Measurements from ENCODE around the gene BMI1.
"Not testable (repeated sequence)": the region's sequence is repeated elsewhere in the genome, so short reads cannot be mapped to it uniquely, and the experiment has no call there.

Gene BMI1

DNA sequence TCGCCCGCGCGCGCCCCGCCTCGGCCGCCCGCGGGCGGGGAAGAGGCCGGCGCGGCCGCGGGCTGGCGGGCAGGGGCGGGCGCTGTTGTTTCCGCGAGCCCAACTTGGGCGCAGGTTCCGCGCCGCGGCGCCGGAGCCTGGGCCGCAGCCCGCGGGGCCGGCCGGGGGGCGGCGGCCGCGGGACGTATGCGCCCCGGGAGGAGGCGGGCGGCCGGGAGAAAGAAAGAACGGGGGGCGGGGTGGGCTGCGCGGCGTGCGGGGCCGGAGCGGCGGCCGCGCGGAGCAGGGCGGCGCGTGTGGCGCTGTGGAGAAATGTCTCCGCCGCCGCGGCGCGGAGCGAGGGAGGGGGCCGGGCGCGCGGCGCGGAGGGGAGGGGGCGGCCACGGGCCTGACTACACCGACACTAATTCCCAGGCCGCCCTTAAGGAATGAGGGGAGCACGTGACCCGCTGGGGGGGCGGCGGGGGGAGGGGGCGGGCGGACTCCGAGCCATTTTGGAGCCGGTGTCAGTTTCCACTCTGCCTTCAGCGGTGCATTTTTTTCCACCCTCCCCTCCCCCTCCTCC is at the start of gene BMI1:
Gene BMI1, plus strand, starts transcription at position 509 of the 565 bp plus-strand sequence. CDS start 5,351 bp downstream, outside the sequence.
- peak; percentile 68 for DNase-seq (ENCODE audit: low spot score)
- FAIRE-seq, result no peak

DNA sequence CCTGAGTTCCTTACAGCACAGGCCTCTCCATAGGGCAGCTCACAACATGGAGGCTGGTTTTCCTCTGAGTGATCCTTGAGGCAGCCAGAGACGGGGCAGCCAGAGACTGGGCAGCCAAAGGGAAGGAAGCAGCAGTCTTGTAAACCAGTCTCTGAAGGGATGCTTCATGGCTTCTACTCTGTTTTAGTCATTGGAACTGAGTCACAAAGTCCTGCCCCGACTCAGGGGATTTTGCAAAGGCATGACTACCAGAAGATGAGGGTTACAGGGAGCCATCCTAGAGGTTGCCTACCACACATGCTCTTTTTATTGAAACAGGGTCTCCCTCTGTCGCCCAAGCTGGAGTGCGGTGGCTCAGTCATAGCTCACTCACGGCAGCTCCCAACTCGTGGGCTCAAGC is 49.1 kb upstream of the BMI1 start:
- FAIRE-seq (no peak), DNase-seq (ENCODE audit: low spot score) (no peak)

DNA sequence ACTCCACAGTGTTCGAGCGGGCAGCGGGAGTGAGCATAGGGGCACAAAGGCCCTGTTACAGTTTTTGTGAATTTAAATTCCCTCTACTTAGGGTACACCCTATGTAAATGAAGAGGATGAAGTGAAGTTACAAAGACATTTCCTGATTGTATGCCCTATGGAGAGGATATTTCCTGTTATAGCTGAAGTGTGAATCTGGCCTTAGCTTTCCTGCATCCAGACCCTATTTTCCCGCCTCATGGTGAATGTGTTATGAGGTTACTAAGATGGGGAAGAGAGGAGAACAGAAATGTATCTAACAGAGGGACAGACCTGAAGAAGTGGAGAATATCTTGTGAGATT is 42.5 kb upstream of the BMI1 start:
- FAIRE-seq (no peak), DNase-seq (ENCODE audit: low spot score) (no peak)

DNA sequence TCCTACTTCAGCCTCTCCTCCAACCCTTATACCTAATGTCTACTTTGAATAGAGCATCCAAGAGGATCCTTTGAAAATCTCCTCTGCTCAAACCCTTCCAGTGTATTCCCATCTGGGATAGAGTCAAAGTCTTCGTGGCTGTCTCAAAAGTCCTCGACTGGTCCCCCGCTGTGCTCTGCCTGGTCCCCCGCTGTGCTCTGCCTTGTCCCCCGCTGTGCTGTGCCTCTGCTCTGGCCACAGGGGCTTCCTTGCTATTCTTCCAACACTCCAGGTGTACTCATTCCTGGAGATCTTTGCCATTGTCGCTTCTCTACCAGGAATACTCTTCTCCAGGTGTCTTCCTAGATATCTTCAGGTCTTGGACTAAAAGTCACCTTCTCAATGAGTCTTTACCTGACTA is 40.8 kb upstream of the BMI1 start:
- no peak for DNase-seq (ENCODE audit: low spot score)
- no peak for FAIRE-seq

DNA sequence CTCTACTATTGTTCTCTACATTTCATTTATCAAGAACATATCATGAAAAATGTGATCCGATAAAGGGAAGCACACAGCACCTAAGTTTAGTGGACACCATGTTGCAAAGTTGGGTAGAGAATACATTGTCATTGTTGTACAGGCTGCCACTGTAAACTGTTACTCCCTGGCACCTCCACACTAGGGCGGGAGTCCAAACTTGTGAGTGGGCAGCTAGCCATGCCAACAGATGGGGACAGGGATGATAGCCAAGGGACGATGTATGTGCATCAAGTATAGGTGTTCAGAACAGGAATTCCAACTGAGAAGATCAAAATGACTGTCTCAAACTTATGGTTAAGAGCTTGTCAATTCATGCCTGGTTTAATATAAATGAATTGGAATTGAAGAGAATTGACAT is 35.8 kb upstream of the BMI1 start:
- DNase-seq (ENCODE audit: low spot score) (no peak), FAIRE-seq (no peak)

DNA sequence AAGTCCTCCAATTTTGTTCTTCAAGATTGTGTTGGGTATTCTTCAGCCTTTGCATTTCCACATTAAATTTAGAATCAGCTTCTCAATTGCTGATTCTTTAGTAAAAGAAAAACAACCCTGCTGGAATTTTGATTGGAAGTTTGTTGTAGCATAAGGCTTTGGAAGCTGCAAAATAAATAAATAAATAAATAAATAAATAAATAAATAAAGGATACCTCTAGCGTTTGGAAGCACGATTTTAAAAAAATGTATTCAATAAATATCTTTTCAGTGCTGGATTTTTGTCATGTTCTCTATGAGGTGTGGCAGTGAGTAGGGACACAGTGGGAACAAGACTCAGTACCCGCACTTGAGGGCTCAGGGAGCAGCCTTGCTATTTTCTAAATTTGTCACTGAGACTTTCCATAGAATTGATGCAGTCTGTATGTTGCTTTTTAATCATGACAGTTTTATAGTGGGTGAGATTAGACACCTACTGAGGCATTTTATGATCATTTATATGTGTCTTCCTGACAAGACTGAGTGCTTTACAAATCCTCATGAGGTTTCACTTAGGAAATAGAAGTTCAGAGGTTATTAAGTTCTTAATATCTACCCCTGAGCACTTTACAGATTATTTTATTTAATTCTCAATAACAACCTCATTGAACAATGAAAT is 27.0 kb upstream of the BMI1 start:
- no peak for DNase-seq (ENCODE audit: low spot score)
- no peak for FAIRE-seq

DNA sequence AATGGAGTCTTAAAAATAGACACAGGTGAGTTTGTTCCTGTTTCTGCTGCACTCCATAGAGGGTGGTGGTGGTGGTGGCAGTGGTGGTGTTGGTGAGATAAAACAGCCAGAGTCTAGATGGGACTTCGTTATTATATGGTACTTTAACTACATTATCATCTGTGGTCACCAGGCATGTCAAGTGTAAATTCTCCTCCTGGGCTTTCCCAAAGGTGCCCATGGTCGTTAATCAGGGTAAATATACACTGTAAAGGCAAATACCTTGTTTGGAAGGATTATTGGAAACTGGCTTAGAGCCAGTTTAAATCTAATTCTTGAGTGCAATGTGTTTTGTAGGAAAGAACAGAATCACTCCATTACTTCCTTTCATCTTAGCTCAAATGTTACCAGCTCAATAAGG is 26.2 kb upstream of the BMI1 start:
- DNase-seq (ENCODE audit: low spot score) (no peak), FAIRE-seq (no peak)

DNA sequence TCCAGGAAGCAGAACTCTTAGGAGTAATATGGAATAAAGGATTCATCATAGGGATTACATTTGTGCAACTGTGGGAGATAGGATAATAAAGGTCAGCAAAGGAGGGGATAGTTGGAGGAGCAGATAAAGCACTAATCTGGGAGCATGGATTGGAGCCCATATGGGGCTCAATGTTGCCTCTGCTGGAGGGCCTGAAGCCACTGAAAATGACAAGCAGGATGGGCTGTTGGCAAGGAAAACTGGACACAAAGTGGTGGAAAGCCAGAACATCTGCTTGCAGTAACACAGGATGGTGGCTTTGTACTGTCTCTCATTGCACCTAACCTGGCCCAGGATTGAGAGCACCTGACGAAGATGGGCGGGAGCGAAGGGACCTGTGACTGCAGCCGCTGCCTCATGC is 19.7 kb upstream of the BMI1 start:
- DNase-seq (ENCODE audit: low spot score), result no peak
- no peak for FAIRE-seq

DNA sequence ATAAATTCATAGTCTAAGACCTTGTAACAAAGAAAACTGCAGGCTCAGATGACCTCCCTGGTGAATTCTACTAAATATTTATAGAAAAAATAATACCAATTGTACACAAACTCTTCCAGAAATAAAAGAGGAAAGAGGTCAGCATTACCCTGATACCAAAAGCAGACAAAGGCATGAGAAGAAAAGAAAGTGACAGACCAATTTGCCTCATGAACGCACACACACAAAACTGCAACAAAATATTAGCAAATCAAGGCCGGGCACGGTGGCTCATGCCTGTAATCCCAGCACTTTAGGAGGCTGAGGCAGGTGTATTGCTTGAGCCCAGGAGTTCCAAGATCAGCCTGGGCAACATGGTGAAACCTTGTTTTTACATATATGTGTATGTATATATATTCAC is 17.4 kb upstream of the BMI1 start:
- DNase-seq (ENCODE audit: low spot score) (no peak), FAIRE-seq (no peak)

DNA sequence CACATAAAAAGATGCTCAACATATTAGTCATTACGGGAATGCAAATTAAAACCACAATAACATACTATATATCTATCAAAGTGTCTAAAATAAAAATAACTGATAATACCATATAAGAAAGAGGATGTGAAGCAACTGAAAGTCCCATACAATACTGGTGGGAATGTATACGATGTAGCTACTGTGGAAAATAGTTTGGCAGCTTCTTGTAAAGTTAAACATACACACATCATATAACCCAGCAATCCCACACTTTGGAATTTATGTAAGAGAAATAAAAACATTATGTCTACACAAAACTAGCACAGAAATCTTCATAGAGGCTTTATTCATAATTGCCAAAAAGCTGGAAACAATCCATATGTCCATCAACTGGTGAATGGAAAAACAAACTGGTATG is 15.2 kb upstream of the BMI1 start:
- no peak for FAIRE-seq
- no peak for DNase-seq (ENCODE audit: low spot score)

DNA sequence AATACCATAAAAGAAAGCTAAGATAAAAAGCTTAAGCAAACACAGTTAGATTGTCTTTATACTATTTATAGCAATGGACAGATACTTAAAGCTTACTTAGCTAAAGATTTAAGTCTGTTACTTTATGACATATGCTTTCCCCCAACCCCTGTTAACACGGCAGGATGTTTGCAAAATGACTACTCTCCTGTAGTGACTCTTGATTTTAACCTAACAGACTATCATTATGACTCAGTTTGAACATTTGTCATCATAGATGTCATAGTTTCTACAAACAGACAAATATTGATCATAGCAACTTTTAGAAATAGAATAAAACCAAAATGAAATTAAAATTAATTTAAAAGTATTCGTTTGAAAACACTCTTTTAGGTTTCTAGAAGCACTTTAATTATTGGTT is 12.5 kb upstream of the BMI1 start:
- FAIRE-seq (no peak), DNase-seq (ENCODE audit: low spot score) (peak; percentile 60)

DNA sequence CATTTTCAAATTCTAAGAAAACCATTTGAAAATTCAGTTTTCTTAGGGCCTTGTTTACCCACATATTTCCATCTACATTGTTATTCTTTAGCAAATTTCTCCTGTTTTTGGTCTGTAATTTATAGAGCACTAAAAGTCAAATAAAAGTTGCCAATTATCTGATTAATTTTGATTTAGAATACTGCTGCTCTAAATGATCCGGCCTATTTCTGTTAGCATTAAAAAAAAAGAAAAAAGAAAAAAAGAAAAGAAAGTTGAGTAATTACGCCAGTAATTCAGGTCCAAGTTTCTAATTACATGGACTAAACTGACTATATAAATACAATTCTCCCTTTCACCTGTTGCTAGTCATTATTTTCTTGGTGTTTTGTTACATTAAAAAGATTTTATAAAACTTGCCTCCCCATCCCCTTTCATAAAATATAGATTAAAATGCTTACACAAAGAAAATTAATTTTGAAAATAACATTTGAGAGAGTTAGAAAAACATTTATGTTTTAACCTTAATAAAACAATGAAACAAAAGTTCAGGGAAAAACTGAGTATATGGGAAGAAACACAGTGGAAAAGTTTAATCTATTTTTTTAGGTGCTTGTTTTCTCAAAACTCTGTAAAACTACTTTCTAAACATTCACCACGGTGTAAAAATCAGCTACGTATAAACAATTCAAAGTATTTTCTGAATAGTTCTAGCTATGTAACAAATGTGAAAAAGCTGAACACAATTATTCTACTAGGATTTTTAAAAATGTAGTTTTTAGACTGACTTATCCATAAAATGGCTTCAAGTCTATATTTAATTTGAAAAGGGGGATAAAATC is 11.5 kb upstream of the BMI1 start:
- no peak for FAIRE-seq
- no peak for DNase-seq (ENCODE audit: low spot score)

DNA sequence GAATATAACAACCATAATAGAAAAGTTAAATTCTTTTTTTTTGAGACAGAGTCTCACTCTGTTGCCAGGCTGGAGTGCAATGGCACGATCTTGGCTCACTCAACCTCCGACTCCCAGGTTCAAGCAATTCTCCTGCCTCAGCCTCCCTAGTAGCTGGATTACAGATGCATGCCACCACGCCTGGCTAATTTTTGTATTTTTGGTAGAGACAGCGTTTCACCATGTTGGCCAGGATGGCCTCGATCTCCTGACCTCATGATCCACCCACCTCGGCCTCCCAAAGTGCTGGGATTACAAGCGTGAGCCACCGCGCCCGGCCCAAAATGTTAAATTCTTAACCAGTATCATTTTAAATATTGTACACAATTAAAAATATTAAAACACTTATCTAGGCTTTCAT is 10.9 kb upstream of the BMI1 start:
- FAIRE-seq; DNase-seq (ENCODE audit: low spot score): not testable (repeated sequence)

DNA sequence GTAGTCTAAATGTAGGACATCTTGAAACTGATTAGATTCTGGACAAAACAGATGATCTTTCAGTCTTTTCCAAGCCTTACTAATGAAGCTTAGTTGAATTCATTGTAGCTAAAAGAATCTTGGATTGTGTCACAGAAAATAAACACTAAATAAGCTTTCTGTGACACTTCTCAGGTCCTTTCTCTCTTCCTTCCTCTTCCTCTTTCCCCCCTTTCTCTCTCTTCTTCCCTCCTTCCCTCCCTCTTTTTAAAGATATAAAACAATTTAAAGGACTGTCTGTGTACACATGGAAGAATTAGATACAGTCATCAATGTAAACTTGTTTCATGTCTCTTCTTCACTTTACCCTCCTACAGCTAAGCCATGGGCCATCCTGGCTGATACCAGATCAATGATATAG is 10.0 kb upstream of the BMI1 start:
- DNase-seq (ENCODE audit: low spot score) (no peak), FAIRE-seq (no peak)

DNA sequence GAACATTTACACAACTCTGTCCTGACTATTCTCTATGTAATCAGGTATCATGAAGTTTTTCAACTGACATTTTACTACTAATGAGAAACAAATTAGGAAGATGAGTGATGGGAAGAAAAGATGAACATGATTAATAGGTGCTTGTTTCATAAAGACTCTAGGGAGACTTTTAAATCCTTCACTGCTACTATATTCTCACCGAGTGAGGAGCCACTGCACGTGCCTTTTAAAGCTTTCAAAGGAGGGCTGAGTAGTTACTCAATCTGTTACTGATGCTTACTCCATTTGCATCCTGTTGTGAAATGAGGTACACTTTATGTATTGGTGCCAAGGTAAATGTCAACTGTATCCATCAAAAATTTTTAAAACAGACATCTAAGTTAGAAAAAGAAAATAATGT is 6.0 kb upstream of the BMI1 start:
- FAIRE-seq (no peak), DNase-seq (ENCODE audit: low spot score) (no peak)

DNA sequence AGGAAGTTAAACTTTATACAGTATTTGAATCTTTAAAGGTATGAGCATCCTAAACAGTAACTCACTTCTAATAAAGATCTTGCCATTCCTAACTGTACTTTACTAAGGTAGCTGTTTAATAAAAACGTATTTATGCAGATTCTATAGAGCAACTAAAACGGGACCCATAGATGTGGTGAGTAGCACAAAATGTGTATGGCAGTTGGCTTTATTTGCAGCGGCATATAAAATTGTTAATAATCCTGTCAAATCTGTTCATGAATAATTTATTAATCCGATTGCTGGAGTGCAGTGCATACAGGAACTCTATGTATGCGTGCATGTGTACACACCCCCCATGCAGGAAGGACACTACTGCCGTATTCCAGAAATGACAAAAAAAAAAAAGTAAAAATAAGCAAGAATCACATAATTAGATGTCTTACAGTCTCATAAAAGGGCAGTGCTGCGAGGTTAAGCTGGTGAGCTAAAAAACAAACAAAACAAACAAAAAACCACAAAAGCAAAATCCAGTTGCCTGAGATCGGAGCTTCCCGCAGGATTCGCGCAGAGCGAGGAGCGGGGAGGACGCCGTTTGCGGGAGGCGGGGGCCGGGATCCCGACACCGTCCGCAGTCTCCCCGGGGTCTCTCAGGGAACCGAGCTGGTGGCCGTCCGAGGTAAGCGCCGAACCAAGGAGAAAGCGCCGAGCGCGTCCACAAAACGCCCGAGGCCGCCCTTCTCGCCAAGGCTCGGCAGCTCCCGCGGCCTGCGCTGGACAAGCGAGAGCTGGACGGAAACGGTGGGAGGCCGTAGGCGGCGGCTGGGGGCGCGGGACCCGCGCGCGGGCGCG is 5.2 kb upstream of the BMI1 start:
- FAIRE-seq (peak; percentile 38), DNase-seq (ENCODE audit: low spot score) (no peak)

DNA sequence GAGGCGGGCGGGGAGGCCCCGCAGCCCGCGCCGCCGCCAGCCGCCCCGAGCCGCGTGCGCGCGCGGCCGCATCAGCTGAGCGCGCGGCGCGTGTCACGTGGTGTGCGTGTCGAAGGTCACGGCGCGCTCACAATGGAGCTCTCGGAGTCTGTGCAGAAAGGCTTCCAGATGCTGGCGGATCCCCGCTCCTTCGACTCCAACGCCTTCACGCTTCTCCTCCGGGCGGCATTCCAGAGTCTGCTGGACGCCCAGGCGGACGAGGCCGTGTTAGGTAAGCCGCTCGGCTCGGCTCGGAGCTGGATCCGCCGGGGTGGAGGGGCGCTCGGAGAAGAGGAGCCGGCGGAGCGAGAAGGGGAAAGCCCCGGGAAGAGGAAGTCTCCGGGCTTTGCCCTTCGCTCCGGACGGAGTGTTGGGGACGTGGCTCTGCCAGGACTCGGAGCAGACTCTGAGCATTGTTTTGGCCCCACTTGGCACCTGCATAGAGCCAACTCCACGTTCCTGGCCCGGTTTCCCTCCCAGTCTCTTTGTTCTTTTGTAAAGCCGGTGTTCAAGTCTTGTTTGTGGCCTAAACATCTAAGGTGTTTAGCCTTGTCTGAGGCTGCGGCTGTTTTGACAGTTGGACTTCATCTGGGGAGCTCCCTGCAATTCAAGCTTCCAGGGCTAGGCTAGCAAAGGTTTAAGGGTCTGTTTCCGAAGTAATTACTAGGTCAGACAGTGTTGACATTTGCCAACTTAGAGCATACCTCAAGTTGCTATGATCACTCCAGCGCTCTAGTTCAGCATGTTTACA is 4.4 kb upstream of the BMI1 start, which contains the start of gene COMMD3:
Gene COMMD3, plus strand, starts transcription at position 103 of the 790 bp plus-strand sequence. Its CDS starts 30 bp downstream, at position 133.
- FAIRE-seq, result no peak
- peak; percentile 61 for DNase-seq (ENCODE audit: low spot score)

DNA sequence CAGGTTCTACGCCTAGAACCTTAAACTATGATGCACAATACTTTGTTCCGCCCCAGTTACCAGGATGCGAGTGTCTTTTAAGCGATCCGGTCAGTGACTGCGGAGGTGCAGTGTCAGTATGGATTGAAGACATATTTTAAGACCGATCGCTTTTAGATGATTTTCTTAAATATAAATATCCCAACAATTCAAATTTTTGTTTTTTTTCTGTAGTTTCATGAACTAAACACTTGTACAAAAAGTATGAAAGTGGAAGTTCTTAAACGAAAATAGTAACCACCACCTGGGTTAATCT is 3.9 kb upstream of the BMI1 start:
- DNase-seq (ENCODE audit: low spot score) (no peak), FAIRE-seq (peak; percentile 62)

DNA sequence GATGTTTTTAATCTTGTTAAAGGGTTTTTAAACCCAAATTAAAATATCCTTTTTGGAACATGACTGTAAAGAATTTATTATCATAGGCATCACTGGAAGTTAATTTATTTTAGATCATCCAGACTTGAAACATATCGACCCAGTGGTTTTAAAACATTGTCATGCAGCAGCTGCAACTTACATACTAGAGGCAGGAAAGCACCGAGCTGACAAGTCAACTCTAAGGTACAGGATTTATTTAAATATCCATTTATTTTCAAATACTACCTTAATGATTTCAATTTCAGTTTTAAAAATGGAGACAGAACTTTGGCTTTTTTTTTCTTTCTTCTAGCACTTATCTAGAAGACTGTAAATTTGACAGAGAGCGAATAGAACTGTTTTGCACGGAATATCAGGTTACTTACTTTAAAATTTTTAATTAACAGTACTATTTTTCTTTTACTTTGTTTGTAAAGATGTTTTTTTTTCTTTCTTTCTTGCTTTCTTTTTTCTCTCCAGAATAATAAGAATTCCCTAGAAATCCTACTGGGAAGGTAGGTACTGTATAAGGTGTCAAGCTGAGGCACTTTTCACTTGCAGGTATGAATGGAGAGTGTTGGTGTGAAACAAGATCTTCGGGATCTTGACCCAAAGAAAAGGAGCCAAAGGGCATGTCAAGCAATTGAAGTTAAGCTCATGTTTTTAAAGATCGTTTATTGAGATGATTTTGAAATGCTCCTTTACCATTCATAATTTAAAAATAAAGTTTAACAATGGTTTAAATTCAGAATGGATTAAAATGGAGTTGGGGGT is 2.9 kb upstream of the BMI1 start:
- FAIRE-seq, result no peak
- DNase-seq (ENCODE audit: low spot score), result no peak

DNA sequence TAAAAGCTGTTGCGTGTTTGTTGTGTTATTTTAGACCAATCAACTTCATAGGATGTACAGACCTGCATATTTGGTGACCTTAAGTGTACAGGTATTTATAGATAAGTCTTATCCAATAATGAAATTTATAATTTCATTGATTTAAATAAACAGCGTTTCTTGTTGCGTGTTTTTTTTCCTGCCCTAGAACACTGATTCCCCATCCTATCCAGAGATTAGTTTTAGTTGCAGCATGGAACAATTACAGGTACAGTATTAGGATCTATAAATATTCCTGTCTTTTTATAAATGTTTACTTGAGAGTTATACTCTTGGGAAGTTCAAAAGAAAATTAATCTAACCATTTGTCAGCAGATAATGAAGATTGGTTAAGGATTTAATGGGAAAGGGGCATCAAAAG is 2.1 kb upstream of the BMI1 start:
- DNase-seq (ENCODE audit: low spot score) (no peak), FAIRE-seq (no peak)
